Neural cell (in vitro differentiated cells): ENCODE results near the gene CPT1A. TPM values are rescaled to one million over a fixed set of nuclear protein-coding genes. Genes with fewer than 3 reads are reported as not detected.

Experiments
- H2AFZ ChIP-seq: fragments of 200-600, 300-800 bp; sonication (generic), shearing (Covaris generic); 2 replicates; pipeline ENCODE4 v1.6.0; 2014; ENCODE audit warnings: low read depth, mild to moderate bottlenecking, antibody characterized with exemption, low read length, moderate library complexity
- H3F3A ChIP-seq: fragments of 200-600 bp; shearing (Covaris generic); 2 replicates; pipeline ENCODE4 v1.6.1; 2016; ENCODE audit warnings: mild to moderate bottlenecking, moderate library complexity, mixed read lengths, antibody characterized with exemption, low read length; ENCODE audit not compliant: insufficient read depth, poor library complexity, severe bottlenecking
- H3K27ac ChIP-seq: fragments of 200-600, 300-800 bp; sonication (generic), shearing (Covaris generic); 2 replicates; pipeline ENCODE4 v1.5.1; 2014; ENCODE audit warnings: mild to moderate bottlenecking, low read length, moderate library complexity
- H3K27me3 ChIP-seq: fragments of 300-800, 200-600 bp; sonication (generic), shearing (Covaris generic); 2 replicates; pipeline ENCODE4 v1.6.0; 2014; ENCODE audit warnings: mild to moderate bottlenecking, low read depth, low read length, moderate library complexity; ENCODE audit not compliant: insufficient read depth
- H3K36me3 ChIP-seq: fragments of 300-800, 200-600 bp; sonication (generic), shearing (Covaris generic); 2 replicates; pipeline ENCODE4 v1.5.1; 2014; ENCODE audit warnings: mild to moderate bottlenecking, antibody characterized with exemption, low read length, moderate library complexity; ENCODE audit not compliant: insufficient read depth
- H3K4me2 ChIP-seq: fragments of 300-800, 200-600 bp; sonication (generic), shearing (Covaris generic); 2 replicates; pipeline ENCODE4 v1.6.0; 2014; ENCODE audit warnings: mild to moderate bottlenecking, low read length
- H3K4me3 ChIP-seq: fragments of 300-800, 200-600 bp; sonication (generic), shearing (Covaris generic); 2 replicates; pipeline ENCODE4 v1.5.1; 2014; ENCODE audit warnings: mild to moderate bottlenecking, low read length, moderate library complexity
- H3K79me2 ChIP-seq: fragments of 200-600 bp; shearing (Covaris generic); replicated peaks from 2 replicates; pipeline ENCODE4 v1.6.0; 2014; ENCODE audit warnings: mild to moderate bottlenecking, low read length, moderate library complexity; ENCODE audit not compliant: insufficient read depth
- H3K9ac ChIP-seq: fragments of 300-800, 200-600 bp; sonication (generic), shearing (Covaris generic); 2 replicates; pipeline ENCODE4 v1.6.1; 2016; ENCODE audit warnings: mild to moderate bottlenecking, low read length, mixed read lengths
- H3K9me2 ChIP-seq: fragments of 200-600 bp; shearing (Covaris generic); 2 replicates; pipeline ENCODE4 v1.6.1; 2016; ENCODE audit warnings: mild to moderate bottlenecking, low read length, mixed read lengths; ENCODE audit not compliant: insufficient read depth
- H3K9me3 ChIP-seq: fragments of 200-600, 300-800 bp; sonication (generic), shearing (Covaris generic); 2 replicates; pipeline ENCODE4 v1.6.1; 2016; ENCODE audit warnings: mild to moderate bottlenecking, mixed run types, low read length, moderate library complexity, mixed read lengths
- H4K20me1 ChIP-seq: fragments of 200-600 bp; shearing (Covaris generic); 2 replicates; pipeline ENCODE4 v1.6.1; 2016; ENCODE audit warnings: mild to moderate bottlenecking, mixed run types; ENCODE audit not compliant: insufficient read depth
- EP300 ChIP-seq: fragments of 450-650 bp; conservative IDR thresholded peaks from 2 replicates; pipeline ENCODE4 v1.6.1; 2014; ENCODE audit warnings: antibody characterized with exemption, mild to moderate bottlenecking, moderate library complexity; ENCODE audit not compliant: poor library complexity, severe bottlenecking
- EZH2 ChIP-seq: fragments of 200-600, 300-800 bp; shearing (Covaris generic), sonication (generic); IDR thresholded peaks from 2 replicates; pipeline ENCODE4 v1.6.1; 2014; ENCODE audit warnings: antibody characterized with exemption, low read length, borderline replicate concordance, mild to moderate bottlenecking; ENCODE audit not compliant: insufficient read depth, poor library complexity, severe bottlenecking
- MXI1 ChIP-seq: fragments of 450-650 bp; conservative IDR thresholded peaks from 2 replicates; pipeline ENCODE4 v1.6.1; 2014; ENCODE audit warnings: antibody characterized with exemption, mild to moderate bottlenecking; ENCODE audit not compliant: poor library complexity, severe bottlenecking
- POLR2AphosphoS5 ChIP-seq: IDR thresholded peaks from 2 replicates; pipeline ENCODE4 v1.6.1; 2012
- RAD21 ChIP-seq: fragments of 450-650 bp; conservative IDR thresholded peaks from 2 replicates; pipeline ENCODE4 v1.6.1; 2014; ENCODE audit warnings: antibody characterized with exemption, mild to moderate bottlenecking, moderate library complexity
- SMC3 ChIP-seq: fragments of 450-650 bp; conservative IDR thresholded peaks from 2 replicates; pipeline ENCODE4 v1.6.1; 2014; ENCODE audit warnings: antibody characterized with exemption, mild to moderate bottlenecking, moderate library complexity; ENCODE audit not compliant: poor library complexity
- TAF1 ChIP-seq: IDR thresholded peaks from 2 replicates; pipeline ENCODE4 v1.6.1; 2012; ENCODE audit warnings: low read depth
- polyA plus RNA-seq: library from polyadenylated mRNA; depleted of rRNA; stranded (reverse); fragments of >200 nt; gene quantifications from 2 replicates; pipeline ENCODE4 v1.2.3, GENCODE V29; 2014
- TF ChIP-seq, protein P1 (sequence below): fragments of 450-650 bp; IDR thresholded peaks from 2 replicates; pipeline ENCODE4 v1.5.1; 2014; ENCODE audit warnings: antibody characterized with exemption, mild to moderate bottlenecking, moderate library complexity; ENCODE audit not compliant: poor library complexity, severe bottlenecking
- TF ChIP-seq, protein P2 (sequence below): IDR thresholded peaks from 2 replicates; pipeline ENCODE4 v1.6.1; 2012; ENCODE audit warnings: borderline replicate concordance

CPT1A gene
- polyA plus RNA-seq, 1 donor from 2014 or later = 0.35 TPM

DNA sequence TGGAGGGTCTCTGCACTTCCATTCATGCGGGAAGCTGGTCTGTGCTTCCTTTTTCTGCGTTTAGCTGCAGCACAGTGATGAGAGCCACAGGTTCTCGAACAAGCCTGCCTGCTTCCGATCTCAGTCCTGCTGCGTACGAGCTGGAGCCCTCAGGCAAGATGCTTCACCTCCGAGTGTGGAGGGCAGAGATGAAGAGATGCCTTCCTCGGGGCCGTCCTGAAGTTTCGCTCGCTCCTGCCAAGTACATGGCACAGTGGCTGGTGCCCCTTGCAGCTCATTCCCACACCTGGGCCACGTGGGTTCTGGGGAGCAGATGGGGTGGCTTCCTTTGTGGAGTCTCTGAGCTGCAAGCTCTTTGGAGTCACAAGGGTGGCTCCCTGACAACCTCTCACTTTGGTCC is 70.9 kb downstream of the CPT1A start (continued):
- TF ChIP-seq, protein P1, sequence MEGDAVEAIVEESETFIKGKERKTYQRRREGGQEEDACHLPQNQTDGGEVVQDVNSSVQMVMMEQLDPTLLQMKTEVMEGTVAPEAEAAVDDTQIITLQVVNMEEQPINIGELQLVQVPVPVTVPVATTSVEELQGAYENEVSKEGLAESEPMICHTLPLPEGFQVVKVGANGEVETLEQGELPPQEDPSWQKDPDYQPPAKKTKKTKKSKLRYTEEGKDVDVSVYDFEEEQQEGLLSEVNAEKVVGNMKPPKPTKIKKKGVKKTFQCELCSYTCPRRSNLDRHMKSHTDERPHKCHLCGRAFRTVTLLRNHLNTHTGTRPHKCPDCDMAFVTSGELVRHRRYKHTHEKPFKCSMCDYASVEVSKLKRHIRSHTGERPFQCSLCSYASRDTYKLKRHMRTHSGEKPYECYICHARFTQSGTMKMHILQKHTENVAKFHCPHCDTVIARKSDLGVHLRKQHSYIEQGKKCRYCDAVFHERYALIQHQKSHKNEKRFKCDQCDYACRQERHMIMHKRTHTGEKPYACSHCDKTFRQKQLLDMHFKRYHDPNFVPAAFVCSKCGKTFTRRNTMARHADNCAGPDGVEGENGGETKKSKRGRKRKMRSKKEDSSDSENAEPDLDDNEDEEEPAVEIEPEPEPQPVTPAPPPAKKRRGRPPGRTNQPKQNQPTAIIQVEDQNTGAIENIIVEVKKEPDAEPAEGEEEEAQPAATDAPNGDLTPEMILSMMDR = no peak
- no peak for TF ChIP-seq EP300

DNA sequence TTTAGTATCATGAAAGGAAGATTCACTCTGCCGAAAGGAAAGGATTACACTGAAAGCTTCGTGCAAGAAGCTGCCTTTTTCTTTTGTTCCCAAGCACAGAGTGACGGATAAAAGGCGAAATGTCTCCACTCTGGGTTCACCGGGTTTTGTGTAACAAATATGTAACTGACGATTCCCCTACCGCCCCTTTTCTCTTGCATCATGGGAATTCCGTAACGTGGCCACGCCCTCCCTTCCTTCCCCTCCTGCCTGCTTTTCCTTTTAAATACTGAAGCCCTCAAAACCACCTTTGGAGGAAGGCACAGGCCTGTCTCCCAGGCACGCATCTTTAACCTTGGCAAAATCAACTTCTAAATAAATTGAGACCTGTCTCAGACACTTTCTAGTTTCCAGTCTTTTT is 74.0 kb downstream of the CPT1A start:
- H3K4me2 ChIP-seq = no peak overlapping the region
- H4K20me1 ChIP-seq = no peaks in the 10 kb centered on the region
- TF ChIP-seq TAF1 = no peak
- TF ChIP-seq RAD21 = no peak
- no peak for TF ChIP-seq POLR2AphosphoS5
- TF ChIP-seq, protein P2, sequence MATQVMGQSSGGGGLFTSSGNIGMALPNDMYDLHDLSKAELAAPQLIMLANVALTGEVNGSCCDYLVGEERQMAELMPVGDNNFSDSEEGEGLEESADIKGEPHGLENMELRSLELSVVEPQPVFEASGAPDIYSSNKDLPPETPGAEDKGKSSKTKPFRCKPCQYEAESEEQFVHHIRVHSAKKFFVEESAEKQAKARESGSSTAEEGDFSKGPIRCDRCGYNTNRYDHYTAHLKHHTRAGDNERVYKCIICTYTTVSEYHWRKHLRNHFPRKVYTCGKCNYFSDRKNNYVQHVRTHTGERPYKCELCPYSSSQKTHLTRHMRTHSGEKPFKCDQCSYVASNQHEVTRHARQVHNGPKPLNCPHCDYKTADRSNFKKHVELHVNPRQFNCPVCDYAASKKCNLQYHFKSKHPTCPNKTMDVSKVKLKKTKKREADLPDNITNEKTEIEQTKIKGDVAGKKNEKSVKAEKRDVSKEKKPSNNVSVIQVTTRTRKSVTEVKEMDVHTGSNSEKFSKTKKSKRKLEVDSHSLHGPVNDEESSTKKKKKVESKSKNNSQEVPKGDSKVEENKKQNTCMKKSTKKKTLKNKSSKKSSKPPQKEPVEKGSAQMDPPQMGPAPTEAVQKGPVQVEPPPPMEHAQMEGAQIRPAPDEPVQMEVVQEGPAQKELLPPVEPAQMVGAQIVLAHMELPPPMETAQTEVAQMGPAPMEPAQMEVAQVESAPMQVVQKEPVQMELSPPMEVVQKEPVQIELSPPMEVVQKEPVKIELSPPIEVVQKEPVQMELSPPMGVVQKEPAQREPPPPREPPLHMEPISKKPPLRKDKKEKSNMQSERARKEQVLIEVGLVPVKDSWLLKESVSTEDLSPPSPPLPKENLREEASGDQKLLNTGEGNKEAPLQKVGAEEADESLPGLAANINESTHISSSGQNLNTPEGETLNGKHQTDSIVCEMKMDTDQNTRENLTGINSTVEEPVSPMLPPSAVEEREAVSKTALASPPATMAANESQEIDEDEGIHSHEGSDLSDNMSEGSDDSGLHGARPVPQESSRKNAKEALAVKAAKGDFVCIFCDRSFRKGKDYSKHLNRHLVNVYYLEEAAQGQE = no peak
- TF ChIP-seq, protein P1 = no peak
- TF ChIP-seq EZH2 = no peak
- TF ChIP-seq EP300 = no peak
- TF ChIP-seq MXI1 = no peak
- TF ChIP-seq SMC3 = no peak
- no peaks in the 10 kb centered on the region for H3F3A ChIP-seq
- H2AFZ ChIP-seq = no peak overlapping the region
- H3K9me2 ChIP-seq = no peaks in the 10 kb centered on the region
- no peak overlapping the region for H3K9ac ChIP-seq
- no peaks in the 10 kb centered on the region for H3K36me3 ChIP-seq
- no peak overlapping the region for H3K4me3 ChIP-seq
- H3K79me2 ChIP-seq = no peaks in the 10 kb centered on the region
- H3K27ac ChIP-seq = no peak overlapping the region
- H3K27me3 ChIP-seq = no peaks in the 10 kb centered on the region
- no peaks in the 10 kb centered on the region for H3K9me3 ChIP-seq

DNA sequence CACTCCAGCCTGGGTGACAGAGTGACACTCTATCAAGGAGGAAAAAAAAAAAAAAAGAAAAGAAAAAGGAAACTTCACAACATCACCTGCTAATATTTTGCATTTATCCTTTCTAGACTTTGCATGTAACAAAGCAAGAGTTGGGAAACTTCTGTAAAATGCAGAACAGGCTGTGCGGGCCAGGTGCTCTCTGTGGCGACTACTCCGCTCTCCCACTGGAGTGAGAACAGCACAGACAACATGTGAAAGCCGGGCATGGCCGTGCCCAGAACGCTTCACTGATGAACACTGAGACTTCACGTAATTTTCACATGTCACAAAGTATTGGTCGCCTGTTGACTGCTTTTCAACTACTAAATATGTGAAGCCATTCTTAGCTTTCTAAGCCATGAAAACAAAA is 74.9 kb downstream of the CPT1A start:
- Histone ChIP-seq H3K9me2 (no peaks in the 10 kb centered on the region), H3K27ac (no peak overlapping the region), H2AFZ (no peak overlapping the region), H4K20me1 (no peaks in the 10 kb centered on the region), H3K9ac (no peak overlapping the region), H3K27me3 (no peaks in the 10 kb centered on the region), H3K79me2 (no peaks in the 10 kb centered on the region), H3K4me3 (no peak overlapping the region), H3K4me2 (no peak overlapping the region), H3K36me3 (no peaks in the 10 kb centered on the region), H3F3A (no peaks in the 10 kb centered on the region), H3K9me3 (no peaks in the 10 kb centered on the region)
- no peak for TF ChIP-seq EP300
- no peak for TF ChIP-seq EZH2
- TF ChIP-seq, protein P1 = no peak
- TF ChIP-seq RAD21 = no peak
- TF ChIP-seq POLR2AphosphoS5 = no peak
- TF ChIP-seq MXI1 = no peak
- TF ChIP-seq SMC3 = no peak
- TF ChIP-seq TAF1 = no peak
- TF ChIP-seq, protein P2 = no peak
